Limb (tissue), 2 donors: ENCODE data around the gene CSK.

Experiments used
- DNase-seq, 2 donors: peaks; one replicate each; pipeline ENCODE4 v3.0.0-alpha.2; 2016; ENCODE audit errors: extremely low spot score in 2 of 2

CSK gene

GRCh38 chr15:74826364-74826819 is 44.5 kb downstream of the CSK start, which contains the start of gene CPLX3:
Gene CPLX3 (plus strand): TSS chr15:74826627. CDS start chr15:74826704, 77 bp downstream.
- peak in 1 of 2 donors; percentile 77 for DNase-seq

GRCh38 chr15:74826921-74827320 is 45.0 kb downstream of the CSK start:
- no peak for DNase-seq

GRCh38 chr15:74827614-74828013 is 45.7 kb downstream of the CSK start:
- DNase-seq, result no peak

- no peak for DNase-seq
Measured at GRCh38 chr15:74828835-74829234, 47.0 kb downstream of the CSK start.

GRCh38 chr15:74829486-74829885 is 47.6 kb downstream of the CSK start:
- DNase-seq, result no peak

- no peak for DNase-seq
Measured at GRCh38 chr15:74829991-74830390, 48.1 kb downstream of the CSK start.

GRCh38 chr15:74830868-74831267 is 49.0 kb downstream of the CSK start:
- no peak for DNase-seq

GRCh38 chr15:74831813-74832495 is 50.1 kb downstream of the CSK start:
- DNase-seq, result no peak

GRCh38 chr15:74832826-74833225 is 50.9 kb downstream of the CSK start:
- no peak for DNase-seq

GRCh38 chr15:74833376-74834107 is 51.7 kb downstream of the CSK start:
- DNase-seq, result no peak

- peak in 1 of 2 donors; percentile 56 for DNase-seq
Measured at GRCh38 chr15:74835312-74835823, 53.5 kb downstream of the CSK start.

GRCh38 chr15:74836846-74837245 is 55.0 kb downstream of the CSK start:
- DNase-seq, result no peak

GRCh38 chr15:74837482-74838136 is 55.7 kb downstream of the CSK start:
- no peak for DNase-seq

- DNase-seq, result no peak
Measured at GRCh38 chr15:74838137-74838516, 56.2 kb downstream of the CSK start.

- no peak for DNase-seq
Measured at GRCh38 chr15:74838746-74839525, 57.1 kb downstream of the CSK start.

- no peak for DNase-seq
Measured at GRCh38 chr15:74839526-74840395, 57.9 kb downstream of the CSK start.

- DNase-seq, result no peak
Measured at GRCh38 chr15:74840851-74841775, 59.2 kb downstream of the CSK start.

- no peak for DNase-seq
Measured at GRCh38 chr15:74841891-74842373, 60.1 kb downstream of the CSK start.
